GM23338 (cell line): ENCODE measurements around the gene PLRG1. TPM values are rescaled to one million over a fixed set of nuclear protein-coding genes. Genes with fewer than 3 reads are reported as not detected.
"Not testable (repeated sequence)": the region's sequence is repeated elsewhere in the genome, so short reads cannot be mapped to it uniquely, and the experiment has no call there.

Experiments used
- ATAC-seq: fragments of 200-7000 bp; cut with Tn5 transposase; 3 replicates; pipeline ENCODE4 v1.9.1; 2020
- DNase-seq: peaks from one replicate; pipeline ENCODE4 v3.0.0-alpha.2; 2015; ENCODE audit warnings: low spot score
- H2AFZ ChIP-seq: fragments of 200-600 bp; sonication (generic); 2 replicates; pipeline ENCODE4 v1.8.0; 2016; ENCODE audit warnings: antibody characterized with exemption, mild to moderate bottlenecking, moderate library complexity
- H3F3A ChIP-seq: fragments of 200-600 bp; sonication (generic); replicated peaks from 2 replicates; pipeline ENCODE4 v1.8.0; 2017; ENCODE audit warnings: antibody characterized with exemption, mixed run types, low read depth
- H3K27ac ChIP-seq: fragments of 200-600 bp; sonication (generic); 2 replicates; pipeline ENCODE4 v1.6.1; 2016; ENCODE audit warnings: low read depth
- H3K27me3 ChIP-seq: fragments of 200-600 bp; sonication (generic); 2 replicates; pipeline ENCODE4 v1.8.0; 2016; ENCODE audit warnings: mild to moderate bottlenecking, mixed run types, moderate library complexity; ENCODE audit not compliant: insufficient read depth
- H3K36me3 ChIP-seq: fragments of 200-600 bp; sonication (generic); 2 replicates; pipeline ENCODE4 v1.8.0; 2016; ENCODE audit warnings: mild to moderate bottlenecking; ENCODE audit not compliant: insufficient read depth
- H3K4me1 ChIP-seq: fragments of 200-600 bp; sonication (generic); 2 replicates; pipeline ENCODE4 v1.8.0; 2016; ENCODE audit warnings: mild to moderate bottlenecking, moderate library complexity; ENCODE audit not compliant: insufficient read depth
- H3K4me2 ChIP-seq: fragments of 200-600 bp; sonication (generic); 2 replicates; pipeline ENCODE4 v1.7.1; 2017; ENCODE audit warnings: mixed run types
- H3K4me3 ChIP-seq: fragments of 200-600 bp; sonication (generic); 2 replicates; pipeline ENCODE4 v1.6.1; 2016; ENCODE audit warnings: mixed run types
- H3K79me2 ChIP-seq: fragments of 200-600 bp; sonication (generic); replicated peaks from 2 replicates; pipeline ENCODE4 v1.8.0; 2017; ENCODE audit warnings: mild to moderate bottlenecking; ENCODE audit not compliant: insufficient read depth
- H3K9me2 ChIP-seq: fragments of 200-600 bp; sonication (generic); 2 replicates; pipeline ENCODE4 v1.8.0; 2017; ENCODE audit not compliant: insufficient read depth
- H4K20me1 ChIP-seq: fragments of 200-600 bp; sonication (generic); replicated peaks from 2 replicates; pipeline ENCODE4 v1.8.0; 2017; ENCODE audit warnings: mild to moderate bottlenecking; ENCODE audit not compliant: insufficient read depth
- H3K27ac Mint-ChIP-seq: 2 replicates; pipeline ENCODE4 v1.8.0; 2020; ENCODE audit warnings: inconsistent platforms, mild to moderate bottlenecking, moderate library complexity, mixed read lengths
- H3K27me3 Mint-ChIP-seq: 3 replicates; pipeline ENCODE4 v1.8.0; 2022; ENCODE audit warnings: low read depth, mild to moderate bottlenecking, moderate library complexity, mixed read lengths, inconsistent platforms; ENCODE audit not compliant: insufficient read depth, poor library complexity
- H3K36me3 Mint-ChIP-seq: 3 replicates; pipeline ENCODE4 v1.8.0; 2021; ENCODE audit warnings: low read depth, mild to moderate bottlenecking, inconsistent platforms, moderate library complexity, mixed read lengths
- H3K4me1 Mint-ChIP-seq: 3 replicates; pipeline ENCODE4 v1.8.0; 2020; ENCODE audit warnings: mild to moderate bottlenecking, inconsistent platforms, mixed read lengths
- H3K4me3 Mint-ChIP-seq: 3 replicates; pipeline ENCODE4 v1.8.0; 2021; ENCODE audit warnings: moderate library complexity, mild to moderate bottlenecking, inconsistent platforms, mixed read lengths
- H3K9me3 Mint-ChIP-seq: 3 replicates; pipeline ENCODE4 v1.8.0; 2020; ENCODE audit warnings: moderate library complexity, mild to moderate bottlenecking, inconsistent platforms, mixed read lengths
- ETS1 ChIP-seq: IDR thresholded peaks from 2 replicates; pipeline ENCODE4 v1.6.1; 2016; ENCODE audit warnings: antibody characterized with exemption
- EZH2 ChIP-seq: fragments of 200-600 bp; sonication (generic); IDR thresholded peaks from one replicate; pipeline ENCODE4 v1.8.0; 2017; ENCODE audit warnings: antibody characterized with exemption, mild to moderate bottlenecking, low read depth; ENCODE audit not compliant: unreplicated experiment
- REST ChIP-seq: IDR thresholded peaks from one replicate; pipeline ENCODE4 v1.6.1; 2018; ENCODE audit warnings: antibody characterized with exemption; ENCODE audit not compliant: unreplicated experiment
- polyA plus RNA-seq: library from polyadenylated mRNA; unstranded; fragments of >200 nt; fragmentation: Nextera tagmentation; extraction: Ambion mirVana; gene quantifications from 2 replicates; pipeline ENCODE4 v1.2.1, GENCODE V29; 2016
- total RNA-seq: library from RNA; depleted of rRNA; stranded (reverse); fragments of >200 nt; shearing (Covaris generic); gene quantifications from 2 replicates; pipeline ENCODE4 v1.2.3, GENCODE V29; 2014

Gene PLRG1
- total and polyA plus RNA-seq, 2 experiments from 2014 or later = 77.3 to 82.7 TPM

GRCh38 chr4:154597798-154598774, 47.9 kb upstream of the PLRG1 start (continued):
- TF ChIP-seq REST (no peak), ETS1 (no peak)

- not testable (repeated sequence) for H3K27ac Mint-ChIP-seq, H3F3A ChIP-seq, H3K4me2 ChIP-seq, H3K36me3 ChIP-seq, H3K4me1 Mint-ChIP-seq, H3K9me3 Mint-ChIP-seq, H3K4me1 ChIP-seq, H3K36me3 Mint-ChIP-seq, H3K27ac ChIP-seq, H3K4me3 Mint-ChIP-seq, H3K27me3 ChIP-seq, ATAC-seq, H4K20me1 ChIP-seq, H3K27me3 Mint-ChIP-seq, H3K79me2 ChIP-seq, H3K9me2 ChIP-seq, DNase-seq, H3K4me3 ChIP-seq
- peak overlapping the region; percentile 70; the same call in 1 of the 2 replicates for H2AFZ ChIP-seq
Measured at GRCh38 chr4:154597281-154597680, 47.1 kb upstream of the PLRG1 start.

- H3K4me3 ChIP-seq = no peak overlapping the region
- no peaks in the 10 kb centered on the region for H3K79me2 ChIP-seq
- ATAC-seq (no peak), DNase-seq (no peak)
- Mint-ChIP-seq H3K27ac (no peak overlapping the region), H3K4me1 (peaks cover under 1% of the 10 kb centered on the region; the same call in 1 of the 3 replicates), H3K9me3 (no peaks in the 10 kb centered on the region), H3K36me3 (no peaks in the 10 kb centered on the region), H3K27me3 (peaks cover 2% of the 10 kb centered on the region), H3K4me3 (no peak overlapping the region)
- H3K4me1 ChIP-seq = no peaks in the 10 kb centered on the region
- H3K9me2 ChIP-seq = no peaks in the 10 kb centered on the region
- H4K20me1 ChIP-seq = no peaks in the 10 kb centered on the region
- no peaks in the 10 kb centered on the region for H3K36me3 ChIP-seq
- H3K27ac ChIP-seq = no peak overlapping the region
- TF ChIP-seq ETS1 (no peak), EZH2 (no peak)
- H3F3A ChIP-seq = no peaks in the 10 kb centered on the region
- no peak overlapping the region for H2AFZ ChIP-seq
- H3K27me3 ChIP-seq = no peaks in the 10 kb centered on the region
- no peak overlapping the region for H3K4me2 ChIP-seq
Measured at GRCh38 chr4:154595807-154596206, 45.6 kb upstream of the PLRG1 start.
